ENCODE measurements around the gene HSPA4L.
A peak's percentile ranks its signal among the peaks of the same experiment; 100 is the strongest.

Gene HSPA4L

DNA sequence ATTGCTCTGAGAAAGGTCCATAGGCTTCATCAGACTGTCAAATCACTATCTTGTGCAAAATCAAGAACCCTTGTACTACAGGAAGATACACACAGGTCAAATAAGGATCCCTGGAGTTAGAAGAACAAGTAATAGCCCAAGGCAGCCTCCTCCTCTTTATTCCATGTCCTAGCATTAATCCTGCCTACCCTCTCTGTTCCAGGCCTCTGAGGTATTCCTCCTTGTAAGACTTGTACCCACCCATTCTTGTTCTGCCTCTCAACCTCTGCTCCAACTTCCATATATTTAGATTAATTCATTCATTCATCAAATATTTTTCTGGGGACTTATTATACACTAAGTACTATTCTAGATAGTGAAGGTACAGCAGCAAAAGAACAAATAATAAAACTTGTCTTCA is 88.2 kb downstream of the HSPA4L start:
- no peak for DNase-seq (ENCODE audit: low spot score)

DNA sequence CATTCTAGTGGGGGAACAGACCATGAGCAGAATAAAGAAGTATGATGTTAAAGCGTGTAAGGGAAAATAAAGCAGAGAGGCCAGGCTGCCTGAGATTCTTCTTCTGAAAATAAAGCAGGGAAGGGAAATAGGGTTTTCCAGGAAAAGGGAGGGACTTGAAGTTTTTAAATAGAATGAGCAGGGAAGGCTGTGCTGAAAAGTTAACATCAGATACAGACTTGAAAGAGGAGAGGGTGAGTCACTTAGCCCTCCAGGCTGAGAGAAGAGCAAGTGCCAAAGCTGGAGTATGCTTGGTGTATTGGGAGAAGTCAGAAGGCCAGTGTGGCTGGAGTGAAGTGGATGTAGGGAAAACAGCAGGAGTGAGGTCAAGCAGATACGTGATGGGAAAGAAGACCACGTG is 88.6 kb downstream of the HSPA4L start:
- peak; percentile 19 for DNase-seq (ENCODE audit: low spot score)

DNA sequence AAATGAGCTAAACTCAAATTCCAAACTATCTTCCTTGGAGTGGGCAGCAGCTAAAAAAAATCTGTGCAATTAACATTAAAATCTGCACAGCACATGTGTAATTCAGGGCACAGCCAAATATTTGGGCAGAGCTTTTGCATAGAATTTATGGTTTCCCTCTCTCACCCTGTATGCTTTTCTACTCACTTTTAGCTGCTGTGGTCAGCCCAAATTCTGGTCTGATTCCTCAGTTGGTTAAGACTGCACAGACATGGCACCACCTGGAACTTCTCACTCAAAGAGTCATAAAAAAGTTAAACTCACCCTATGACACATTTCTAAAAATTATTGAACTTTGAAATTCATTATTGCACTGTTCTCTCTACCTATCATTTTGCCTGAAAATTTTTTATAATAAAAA is 93.7 kb downstream of the HSPA4L start:
- no peak for DNase-seq (ENCODE audit: low spot score)

DNA sequence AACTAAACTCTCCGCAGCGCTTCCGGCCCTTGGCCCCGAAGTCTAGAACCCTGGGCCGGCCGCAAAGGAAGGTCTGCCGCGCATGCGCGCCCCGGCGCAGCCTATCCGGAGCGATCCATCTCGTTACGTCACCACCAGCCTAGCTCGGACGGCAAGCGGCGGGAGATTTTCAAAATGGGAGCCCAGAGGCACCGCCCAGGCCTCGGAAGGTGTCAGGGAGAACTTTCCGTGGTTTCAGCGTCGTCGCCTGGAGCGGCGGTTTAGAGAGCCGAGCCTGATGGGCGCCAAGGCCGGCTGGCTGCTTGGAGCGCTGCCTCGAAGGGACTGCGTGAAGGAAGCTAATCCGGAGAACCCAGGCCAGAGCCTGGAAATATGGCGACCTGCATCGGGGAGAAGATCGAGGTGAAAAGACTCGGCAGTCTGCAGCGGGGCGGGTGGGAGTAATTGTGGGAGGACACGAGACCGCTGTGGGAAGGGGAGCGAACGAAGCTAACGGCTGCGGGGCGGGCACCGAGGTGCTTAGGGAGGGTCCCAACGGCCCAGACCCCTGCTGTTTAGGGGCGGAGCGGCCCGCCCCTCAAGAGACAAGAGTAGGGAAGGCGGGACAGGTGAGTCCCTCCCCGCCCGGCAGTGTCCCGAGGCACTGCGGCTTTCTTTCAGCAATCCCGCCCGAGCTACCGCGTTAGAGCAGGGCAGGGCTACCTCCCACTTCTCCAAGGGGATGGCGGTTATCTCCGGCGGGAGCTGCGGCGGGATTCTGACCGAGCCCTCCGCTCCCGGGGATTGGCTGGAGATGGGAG is 98.8 kb downstream of the HSPA4L start, which contains the start of gene PLK4:
Gene PLK4 (plus strand): TSS at position 131 of the 800 bp plus-strand sequence. CDS start 242 bp downstream, at position 373.
- peak; percentile 96 for DNase-seq (ENCODE audit: low spot score)

DNA sequence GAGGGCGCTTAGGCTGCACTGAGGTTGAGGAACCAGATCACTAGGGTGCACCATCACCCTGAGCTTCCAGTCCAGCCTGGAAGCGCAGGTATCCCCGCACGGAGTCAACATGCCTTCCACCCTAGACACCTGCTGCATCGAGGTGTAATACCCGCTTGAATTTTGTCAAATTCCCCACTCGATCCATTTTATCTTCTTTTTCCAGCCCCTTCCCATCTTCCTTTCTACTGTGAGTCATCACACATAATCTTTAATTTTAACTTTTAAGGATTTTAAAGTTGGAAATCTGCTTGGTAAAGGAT is 99.4 kb downstream of the HSPA4L start:
- no peak for DNase-seq (ENCODE audit: low spot score)

DNA sequence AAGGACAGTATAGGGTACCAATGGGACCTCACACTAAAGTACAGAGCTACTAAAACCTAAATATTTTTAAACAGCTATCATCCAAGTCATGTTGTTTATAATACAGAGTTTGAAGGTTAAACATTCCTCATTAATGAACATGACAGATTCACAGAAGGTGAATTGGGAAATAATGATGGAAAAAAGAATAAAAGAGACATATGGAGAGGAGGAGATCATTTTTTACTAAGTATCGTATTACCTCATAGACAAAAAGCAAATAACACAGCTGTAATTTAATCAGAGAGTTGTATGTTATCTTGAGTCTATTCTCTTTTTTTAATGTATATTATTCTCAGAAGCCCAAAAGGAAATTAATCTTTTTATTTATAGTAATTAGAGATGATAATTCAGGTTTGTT is 106.4 kb downstream of the HSPA4L start:
- no peak for DNase-seq (ENCODE audit: low spot score)

DNA sequence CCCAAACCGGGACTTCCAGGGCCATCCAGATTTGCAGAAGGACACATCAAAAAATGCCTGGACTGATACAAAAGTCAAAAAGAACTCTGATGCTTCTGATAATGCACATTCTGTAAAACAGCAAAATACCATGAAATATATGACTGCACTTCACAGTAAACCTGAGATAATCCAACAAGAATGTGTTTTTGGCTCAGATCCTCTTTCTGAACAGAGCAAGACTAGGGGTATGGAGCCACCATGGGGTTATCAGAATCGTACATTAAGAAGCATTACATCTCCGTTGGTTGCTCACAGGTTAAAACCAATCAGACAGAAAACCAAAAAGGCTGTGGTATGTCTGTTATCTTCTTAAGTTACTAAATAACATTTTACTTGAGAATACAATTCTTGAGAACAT is 107.8 kb downstream of the HSPA4L start:
- DNase-seq (ENCODE audit: low spot score) = no peak
